Measurements from ENCODE around the gene ZNF556. TPM values are rescaled to one million over a fixed set of nuclear protein-coding genes. Genes with fewer than 3 reads are reported as not detected.
"Not testable (repeated sequence)": the region's sequence is repeated elsewhere in the genome, so short reads cannot be mapped to it uniquely, and the experiment has no call there.

ZNF556 gene
- total RNA-seq, 1 experiment from 2014 or later, result 0.23 TPM

GRCh38 chr19:2853015-2853606 is 14.0 kb upstream of the ZNF556 start:
- no peak for DNase-seq (ENCODE audit: low spot score)

GRCh38 chr19:2854849-2855248 is 12.3 kb upstream of the ZNF556 start:
- no peak for DNase-seq (ENCODE audit: low spot score)

- no peak for DNase-seq (ENCODE audit: low spot score)
Observed at GRCh38 chr19:2856457-2857050, 10.6 kb upstream of the ZNF556 start.

DNA sequence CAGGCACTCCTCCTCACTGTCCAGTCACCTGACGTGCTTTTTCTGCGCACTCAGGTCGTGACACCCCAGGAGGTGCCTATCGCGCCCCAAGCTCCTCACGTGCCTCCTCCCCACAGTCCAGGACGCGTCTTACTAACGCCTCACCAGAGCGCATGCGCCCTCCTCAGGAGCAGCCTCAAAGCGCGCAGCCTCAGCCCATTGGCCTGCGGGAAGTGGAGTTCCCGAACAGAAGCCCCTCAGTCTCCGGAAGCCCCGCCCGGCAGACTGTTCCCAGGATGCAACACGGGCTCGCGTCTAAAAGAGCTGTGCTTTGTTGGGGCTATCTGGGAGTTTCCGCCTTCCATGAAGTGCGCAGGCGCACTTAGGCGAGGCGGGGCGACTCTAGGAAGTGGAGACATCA is 8.3 kb upstream of the ZNF556 start:
- DNase-seq (ENCODE audit: low spot score), result no peak

GRCh38 chr19:2863816-2864215 is 3.3 kb upstream of the ZNF556 start:
- no peak for DNase-seq (ENCODE audit: low spot score)

GRCh38 chr19:2865334-2866100 is 1.6 kb upstream of the ZNF556 start:
- no peak for DNase-seq (ENCODE audit: low spot score)

- no peak for DNase-seq (ENCODE audit: low spot score)
Observed at GRCh38 chr19:2866495-2867024, 575 bp upstream of the ZNF556 start.

DNA sequence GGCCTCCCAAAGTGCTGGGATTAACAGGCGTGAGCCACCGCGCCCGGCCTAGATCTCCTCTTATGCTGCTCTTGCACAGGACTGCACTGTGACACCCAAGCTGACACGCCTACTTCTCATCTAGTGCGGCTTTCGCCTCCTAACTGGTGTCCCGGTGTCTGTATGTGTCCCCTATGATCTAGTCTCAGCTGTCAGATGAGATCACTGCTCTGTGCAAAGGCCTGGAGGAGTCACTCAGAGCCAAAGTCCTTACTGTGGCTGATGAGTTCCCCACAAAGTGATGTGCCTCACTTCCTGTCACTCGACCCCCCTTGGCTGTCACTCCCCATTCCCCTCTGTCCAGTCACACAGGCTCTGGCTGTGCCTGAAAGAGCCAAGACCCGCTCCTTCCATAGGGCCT is 2.5 kb downstream of the ZNF556 start:
- no peak for DNase-seq (ENCODE audit: low spot score)

GRCh38 chr19:2872175-2872574 is 5.0 kb downstream of the ZNF556 start:
- DNase-seq (ENCODE audit: low spot score), result not testable (repeated sequence)

DNA sequence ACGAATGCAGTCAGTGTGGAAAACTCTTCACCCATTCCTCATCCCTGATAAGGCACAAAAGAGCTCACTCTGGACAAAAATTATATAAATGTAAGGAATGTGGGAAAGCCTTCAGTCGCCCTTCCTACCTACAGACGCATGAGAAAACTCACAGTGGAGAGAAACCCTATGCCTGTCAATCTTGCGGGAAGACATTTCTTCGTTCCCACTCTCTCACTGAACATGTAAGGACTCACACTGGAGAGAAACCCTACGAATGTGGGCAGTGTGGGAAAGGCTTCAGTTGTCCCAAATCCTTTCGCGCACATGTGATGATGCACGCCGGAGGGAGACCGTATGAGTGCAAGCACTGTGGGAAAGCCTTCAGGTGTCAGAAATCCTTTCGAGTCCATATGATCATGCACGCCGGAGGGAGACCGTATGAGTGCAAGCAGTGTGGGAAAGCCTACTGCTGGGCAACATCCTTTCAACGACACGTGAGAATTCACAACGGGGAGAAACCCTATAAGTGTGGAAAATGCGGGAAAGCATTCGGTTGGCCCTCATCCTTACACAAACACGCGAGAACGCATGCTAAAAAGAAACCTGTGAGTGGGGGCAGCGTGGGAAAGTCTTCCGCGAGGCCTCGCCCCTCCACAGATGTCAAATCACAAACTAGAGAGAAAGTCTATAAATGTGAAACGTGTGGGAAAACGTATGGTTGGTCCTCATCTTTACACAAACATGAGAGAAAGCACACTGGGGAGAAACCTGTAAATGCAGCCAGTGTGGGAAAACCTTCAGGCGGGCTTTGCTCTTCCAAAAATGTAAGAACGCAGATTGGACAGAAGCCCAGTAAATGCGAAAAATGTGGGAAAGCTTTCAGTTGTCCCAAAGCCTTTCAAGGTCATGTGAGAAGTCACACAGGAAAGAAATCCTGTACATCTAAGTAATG is 10.5 kb downstream of the ZNF556 start:
- DNase-seq (ENCODE audit: low spot score), result no peak

GRCh38 chr19:2883686-2884439 is 16.7 kb downstream of the ZNF556 start:
- DNase-seq (ENCODE audit: low spot score), result no peak

DNA sequence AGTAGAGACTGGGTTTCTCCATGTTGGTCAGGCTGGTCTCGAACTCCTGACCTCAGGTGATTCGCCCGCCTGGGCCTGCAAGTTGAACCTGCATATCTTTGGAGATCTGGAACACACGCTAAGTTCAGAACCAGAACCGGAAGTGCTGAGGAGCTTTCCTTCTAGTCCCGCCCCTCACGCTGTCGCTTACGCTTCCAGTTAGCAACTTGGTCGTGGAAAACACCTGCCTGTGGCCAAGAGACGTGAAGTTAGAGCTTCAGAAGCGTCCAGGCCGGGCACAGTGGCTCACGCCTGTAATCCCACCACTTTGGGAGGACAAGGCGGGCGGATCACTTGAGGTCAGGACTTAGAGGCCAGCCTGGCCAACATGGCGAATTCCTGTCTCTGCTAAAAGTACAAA is 18.6 kb downstream of the ZNF556 start:
- DNase-seq (ENCODE audit: low spot score), result no peak

GRCh38 chr19:2887391-2887914 is 20.3 kb downstream of the ZNF556 start:
- peak; percentile 87 for DNase-seq (ENCODE audit: low spot score)

DNA sequence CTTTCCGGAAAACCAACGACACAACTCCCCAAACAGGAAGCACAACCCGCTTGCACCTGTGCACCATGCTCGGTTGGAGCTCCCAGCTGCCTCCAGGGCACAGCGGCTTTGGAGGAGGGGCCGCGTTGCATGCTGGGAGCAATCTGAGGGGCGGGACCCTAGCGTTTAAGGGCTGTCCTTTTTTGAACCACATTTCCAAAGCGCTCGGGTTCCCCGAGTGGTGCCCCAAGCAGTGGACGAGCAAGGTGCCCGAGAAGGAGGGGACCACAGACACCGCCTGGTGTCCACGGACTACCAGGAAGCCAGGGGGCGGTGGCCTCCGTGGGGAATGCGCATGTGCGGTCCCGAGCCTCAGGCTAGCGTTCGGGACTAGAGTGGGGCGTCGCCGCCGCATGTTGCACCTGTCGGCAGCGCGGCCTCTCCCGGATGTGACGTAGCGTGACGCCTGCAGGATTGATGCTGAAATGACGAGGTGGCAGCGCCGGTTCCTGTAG is 21.6 kb downstream of the ZNF556 start:
- DNase-seq (ENCODE audit: low spot score), result peak; percentile 91

DNA sequence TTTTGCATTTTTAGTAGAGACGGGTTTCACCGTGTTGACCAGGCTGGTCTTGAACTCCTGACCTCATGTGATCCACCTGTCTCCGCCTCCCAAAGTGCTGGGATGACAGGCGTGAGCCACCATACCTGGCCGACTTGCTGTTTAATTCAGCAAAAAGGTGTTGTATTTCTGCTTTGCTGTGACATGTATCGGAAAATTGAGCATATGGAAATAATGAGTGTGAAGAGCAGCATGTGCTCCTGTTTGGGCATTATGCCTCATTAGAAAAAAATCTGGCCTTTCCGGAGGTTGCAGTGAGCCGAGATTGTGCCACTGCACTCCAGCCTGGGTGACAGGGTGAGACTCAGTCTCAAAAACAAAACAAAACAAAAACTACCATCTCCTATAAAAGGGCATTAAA is 23.4 kb downstream of the ZNF556 start:
- not testable (repeated sequence) for DNase-seq (ENCODE audit: low spot score)

- DNase-seq (ENCODE audit: low spot score), result no peak
Observed at GRCh38 chr19:2896694-2897093, 29.6 kb downstream of the ZNF556 start.

DNA sequence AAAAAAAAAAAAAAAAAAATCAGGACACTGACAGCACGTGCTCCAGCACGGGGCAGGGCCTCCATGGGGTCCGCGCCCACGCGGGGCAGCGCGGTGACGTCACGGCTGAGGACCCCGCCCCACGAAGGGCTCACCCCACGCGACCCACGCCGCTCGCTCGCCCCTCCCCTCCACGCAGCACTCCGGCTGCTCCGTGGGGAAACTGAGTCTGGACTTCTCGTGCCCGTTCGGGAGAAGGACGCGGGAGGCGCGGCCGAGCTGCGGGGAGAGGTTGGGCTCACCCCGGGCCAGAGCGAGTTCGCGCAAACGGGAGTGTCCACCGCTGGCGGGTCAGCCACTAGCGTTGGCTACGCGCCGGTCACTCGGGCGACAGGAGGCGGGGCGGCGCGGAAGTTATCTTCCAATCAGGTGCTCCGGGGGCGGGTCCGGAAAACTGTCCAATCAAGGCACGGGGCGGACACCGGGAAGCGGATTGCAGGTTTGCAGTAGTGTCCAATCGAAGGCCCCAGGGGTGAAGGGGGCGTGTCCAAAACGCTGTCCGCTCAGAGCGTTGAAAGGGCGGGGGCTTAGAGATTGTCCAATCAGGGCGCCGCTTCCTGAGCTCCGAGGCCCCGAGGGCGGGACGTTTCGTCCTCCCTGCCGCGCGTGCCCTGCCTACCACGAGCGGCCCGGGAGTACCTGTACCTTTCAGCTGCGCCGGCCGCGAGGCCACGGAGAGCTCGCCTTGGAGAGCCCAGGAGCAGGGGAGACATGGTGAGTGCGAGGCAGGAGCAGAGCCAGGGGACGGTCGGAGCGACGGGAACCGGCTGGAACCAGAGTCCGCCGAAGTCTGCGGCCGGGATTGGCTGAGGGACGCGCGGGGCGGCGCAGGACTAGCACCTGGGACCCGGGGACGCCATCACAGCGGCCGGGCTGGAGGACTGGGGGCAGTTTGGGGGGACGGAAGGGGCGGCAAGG is 33.4 kb downstream of the ZNF556 start, which contains the start of gene ZNF57:
Gene ZNF57 (plus strand): TSS at position 633 of the 957 bp plus-strand sequence. CDS start 118 bp downstream, at position 751.
- peak; percentile 96 for DNase-seq (ENCODE audit: low spot score)

DNA sequence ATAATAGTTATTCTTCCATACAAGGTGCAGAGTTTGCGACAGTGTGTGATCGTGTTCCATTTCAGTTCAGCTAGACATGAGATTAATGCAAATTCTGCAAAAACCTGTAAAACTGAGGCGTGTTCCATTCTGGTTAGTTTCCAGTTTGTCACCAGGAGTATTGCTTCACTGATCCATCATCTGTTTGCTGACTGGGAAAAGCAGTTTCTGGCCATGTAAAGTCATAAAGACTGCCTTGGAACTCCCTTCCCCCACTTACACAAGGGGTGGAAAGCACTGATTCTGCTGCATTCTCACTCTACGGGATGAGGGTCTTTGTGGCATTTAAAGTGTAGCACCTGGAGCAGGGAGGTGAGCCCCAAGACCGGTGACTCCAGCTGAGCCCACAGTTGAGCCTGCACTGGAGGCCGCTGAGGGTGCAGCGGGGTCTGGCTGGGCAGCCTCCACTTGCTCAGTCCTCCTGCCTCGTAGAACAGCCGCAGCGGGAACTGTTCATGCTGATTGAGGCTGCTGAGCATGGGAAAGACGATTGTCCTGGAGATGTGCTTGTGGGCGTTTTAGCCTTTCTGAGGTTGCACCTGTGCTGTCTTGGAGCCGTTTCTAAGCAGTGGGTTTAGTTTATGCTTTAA is 35.6 kb downstream of the ZNF556 start:
- no peak for DNase-seq (ENCODE audit: low spot score)

DNA sequence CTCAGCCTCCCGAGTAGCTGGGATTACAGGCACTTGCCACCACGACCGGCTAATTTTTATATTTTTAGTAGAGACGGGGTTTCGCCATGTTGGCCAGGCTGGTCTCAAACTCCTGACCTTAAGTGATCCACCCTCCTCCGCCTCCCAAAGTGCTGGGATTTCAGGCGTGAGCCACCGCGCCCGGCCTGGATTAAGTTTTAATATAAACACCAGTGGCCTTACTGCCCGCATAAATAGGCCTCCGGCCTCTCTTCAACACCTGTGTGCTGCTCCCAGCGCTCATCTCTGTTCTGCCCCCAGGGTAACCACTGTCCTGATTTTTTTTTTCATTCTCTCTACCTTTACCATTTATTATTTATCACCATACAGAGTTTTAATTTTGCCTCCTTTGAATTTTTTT is 36.2 kb downstream of the ZNF556 start:
- DNase-seq (ENCODE audit: low spot score), result not testable (repeated sequence)

Measured in HT-29 (cell line).